HL-60 (cell line): ENCODE measurements around the gene CDKL2.

Experiments used
- DNase-seq, 2 experiments: peaks; one replicate each; pipeline ENCODE4 v3.0.0-alpha.2; 2010 to 2020; ENCODE audit warnings: low read depth in 1 of 2, low spot score in 1 of 2
- H3K27ac ChIP-seq: fragments of 250-450 bp; sonication (Bioruptor Pico); replicated peaks from 2 replicates; pipeline ENCODE4 v1.5.1; 2020; ENCODE audit warnings: mild to moderate bottlenecking, moderate library complexity
- H3K27me3 ChIP-seq: fragments of 250-450 bp; sonication (Bioruptor Pico); 2 replicates; pipeline ENCODE4 v1.5.1; 2021; ENCODE audit warnings: mild to moderate bottlenecking, moderate library complexity; ENCODE audit not compliant: insufficient read depth, poor library complexity, severe bottlenecking
- H3K4me3 ChIP-seq: replicated peaks from 2 replicates; pipeline ENCODE4 v1.5.1; 2011; ENCODE audit warnings: mild to moderate bottlenecking, control low read depth, low read length; ENCODE audit not compliant: insufficient read depth
- GABPA ChIP-seq: IDR thresholded peaks from 2 replicates; pipeline ENCODE4 v1.6.1; 2012; ENCODE audit warnings: low read depth
- POLR2AphosphoS5 ChIP-seq: IDR thresholded peaks from 2 replicates; pipeline ENCODE4 v1.6.1; 2012; ENCODE audit warnings: low read depth
- SPI1 ChIP-seq: IDR thresholded peaks from 2 replicates; pipeline ENCODE4 v1.6.1; 2012; ENCODE audit warnings: low read depth, mild to moderate bottlenecking, borderline replicate concordance
- TF ChIP-seq, protein P1 (sequence below): IDR thresholded peaks from one replicate; pipeline ENCODE4 v1.5.1; 2011; ENCODE audit warnings: low read length, control low read depth, inconsistent platforms; ENCODE audit not compliant: insufficient read depth
- TF ChIP-seq, protein P2 (sequence below): IDR thresholded peaks from 2 replicates; pipeline ENCODE4 v1.6.1; 2012; ENCODE audit warnings: low read depth; ENCODE audit not compliant: insufficient replicate concordance

Gene CDKL2

DNA sequence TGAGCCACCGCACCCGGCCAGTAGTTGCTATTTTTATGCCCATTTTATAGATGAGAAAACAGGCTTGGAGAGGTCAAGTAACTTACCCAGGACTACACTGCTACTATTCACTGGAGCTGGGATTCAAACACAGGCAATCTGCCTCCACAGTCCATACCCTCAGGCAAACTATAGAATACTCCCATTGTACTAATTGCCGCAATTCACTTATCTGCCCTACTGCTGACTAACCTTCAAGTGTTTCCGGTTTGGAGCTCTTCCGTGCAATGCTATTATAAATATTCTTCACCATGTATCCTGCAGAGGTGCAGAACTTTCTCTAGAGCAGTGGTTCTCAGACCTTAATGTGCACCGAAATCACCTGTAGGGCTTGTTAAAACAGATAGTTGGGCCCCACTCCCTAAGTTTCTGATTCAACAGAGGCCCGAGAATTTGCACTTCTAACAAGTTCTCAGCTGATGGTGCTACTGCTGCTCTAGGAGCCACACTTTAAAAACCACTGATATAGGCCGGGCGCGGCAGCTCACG is 44.7 kb upstream of the CDKL2 start:
- TF ChIP-seq POLR2AphosphoS5 = no peak
- no peak for DNase-seq
- Histone ChIP-seq H3K27ac (no peak overlapping the region), H3K4me3 (no peak overlapping the region), H3K27me3 (no peaks in the 10 kb centered on the region)

DNA sequence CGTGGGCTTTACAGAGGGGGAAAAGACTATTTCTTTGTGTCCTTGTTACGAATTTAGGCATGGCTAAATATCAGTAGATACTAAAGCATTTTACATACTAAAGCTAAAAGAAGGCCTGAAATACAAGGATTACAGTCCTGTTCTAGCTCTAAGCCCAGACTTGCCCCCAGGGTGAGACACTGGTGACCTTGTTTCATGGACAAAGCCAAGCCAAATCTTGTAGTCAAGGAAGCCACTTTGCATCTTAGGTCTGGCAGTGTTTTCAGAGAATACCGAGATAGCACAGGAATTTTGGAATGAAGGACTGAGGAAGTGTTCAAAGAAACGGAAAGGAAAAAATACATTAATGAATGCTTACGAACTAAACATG is 43.6 kb upstream of the CDKL2 start:
- DNase-seq = no peak
- Histone ChIP-seq H3K4me3 (peak overlapping the region; percentile 96), H3K27ac (peak overlapping the region; percentile 89), H3K27me3 (no peaks in the 10 kb centered on the region)
- TF ChIP-seq POLR2AphosphoS5 = no peak
- TF ChIP-seq SPI1 = no peak
- TF ChIP-seq, protein P1, sequence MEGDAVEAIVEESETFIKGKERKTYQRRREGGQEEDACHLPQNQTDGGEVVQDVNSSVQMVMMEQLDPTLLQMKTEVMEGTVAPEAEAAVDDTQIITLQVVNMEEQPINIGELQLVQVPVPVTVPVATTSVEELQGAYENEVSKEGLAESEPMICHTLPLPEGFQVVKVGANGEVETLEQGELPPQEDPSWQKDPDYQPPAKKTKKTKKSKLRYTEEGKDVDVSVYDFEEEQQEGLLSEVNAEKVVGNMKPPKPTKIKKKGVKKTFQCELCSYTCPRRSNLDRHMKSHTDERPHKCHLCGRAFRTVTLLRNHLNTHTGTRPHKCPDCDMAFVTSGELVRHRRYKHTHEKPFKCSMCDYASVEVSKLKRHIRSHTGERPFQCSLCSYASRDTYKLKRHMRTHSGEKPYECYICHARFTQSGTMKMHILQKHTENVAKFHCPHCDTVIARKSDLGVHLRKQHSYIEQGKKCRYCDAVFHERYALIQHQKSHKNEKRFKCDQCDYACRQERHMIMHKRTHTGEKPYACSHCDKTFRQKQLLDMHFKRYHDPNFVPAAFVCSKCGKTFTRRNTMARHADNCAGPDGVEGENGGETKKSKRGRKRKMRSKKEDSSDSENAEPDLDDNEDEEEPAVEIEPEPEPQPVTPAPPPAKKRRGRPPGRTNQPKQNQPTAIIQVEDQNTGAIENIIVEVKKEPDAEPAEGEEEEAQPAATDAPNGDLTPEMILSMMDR = no peak
- TF ChIP-seq GABPA = no peak
- TF ChIP-seq, protein P2, sequence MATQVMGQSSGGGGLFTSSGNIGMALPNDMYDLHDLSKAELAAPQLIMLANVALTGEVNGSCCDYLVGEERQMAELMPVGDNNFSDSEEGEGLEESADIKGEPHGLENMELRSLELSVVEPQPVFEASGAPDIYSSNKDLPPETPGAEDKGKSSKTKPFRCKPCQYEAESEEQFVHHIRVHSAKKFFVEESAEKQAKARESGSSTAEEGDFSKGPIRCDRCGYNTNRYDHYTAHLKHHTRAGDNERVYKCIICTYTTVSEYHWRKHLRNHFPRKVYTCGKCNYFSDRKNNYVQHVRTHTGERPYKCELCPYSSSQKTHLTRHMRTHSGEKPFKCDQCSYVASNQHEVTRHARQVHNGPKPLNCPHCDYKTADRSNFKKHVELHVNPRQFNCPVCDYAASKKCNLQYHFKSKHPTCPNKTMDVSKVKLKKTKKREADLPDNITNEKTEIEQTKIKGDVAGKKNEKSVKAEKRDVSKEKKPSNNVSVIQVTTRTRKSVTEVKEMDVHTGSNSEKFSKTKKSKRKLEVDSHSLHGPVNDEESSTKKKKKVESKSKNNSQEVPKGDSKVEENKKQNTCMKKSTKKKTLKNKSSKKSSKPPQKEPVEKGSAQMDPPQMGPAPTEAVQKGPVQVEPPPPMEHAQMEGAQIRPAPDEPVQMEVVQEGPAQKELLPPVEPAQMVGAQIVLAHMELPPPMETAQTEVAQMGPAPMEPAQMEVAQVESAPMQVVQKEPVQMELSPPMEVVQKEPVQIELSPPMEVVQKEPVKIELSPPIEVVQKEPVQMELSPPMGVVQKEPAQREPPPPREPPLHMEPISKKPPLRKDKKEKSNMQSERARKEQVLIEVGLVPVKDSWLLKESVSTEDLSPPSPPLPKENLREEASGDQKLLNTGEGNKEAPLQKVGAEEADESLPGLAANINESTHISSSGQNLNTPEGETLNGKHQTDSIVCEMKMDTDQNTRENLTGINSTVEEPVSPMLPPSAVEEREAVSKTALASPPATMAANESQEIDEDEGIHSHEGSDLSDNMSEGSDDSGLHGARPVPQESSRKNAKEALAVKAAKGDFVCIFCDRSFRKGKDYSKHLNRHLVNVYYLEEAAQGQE = no peak

DNA sequence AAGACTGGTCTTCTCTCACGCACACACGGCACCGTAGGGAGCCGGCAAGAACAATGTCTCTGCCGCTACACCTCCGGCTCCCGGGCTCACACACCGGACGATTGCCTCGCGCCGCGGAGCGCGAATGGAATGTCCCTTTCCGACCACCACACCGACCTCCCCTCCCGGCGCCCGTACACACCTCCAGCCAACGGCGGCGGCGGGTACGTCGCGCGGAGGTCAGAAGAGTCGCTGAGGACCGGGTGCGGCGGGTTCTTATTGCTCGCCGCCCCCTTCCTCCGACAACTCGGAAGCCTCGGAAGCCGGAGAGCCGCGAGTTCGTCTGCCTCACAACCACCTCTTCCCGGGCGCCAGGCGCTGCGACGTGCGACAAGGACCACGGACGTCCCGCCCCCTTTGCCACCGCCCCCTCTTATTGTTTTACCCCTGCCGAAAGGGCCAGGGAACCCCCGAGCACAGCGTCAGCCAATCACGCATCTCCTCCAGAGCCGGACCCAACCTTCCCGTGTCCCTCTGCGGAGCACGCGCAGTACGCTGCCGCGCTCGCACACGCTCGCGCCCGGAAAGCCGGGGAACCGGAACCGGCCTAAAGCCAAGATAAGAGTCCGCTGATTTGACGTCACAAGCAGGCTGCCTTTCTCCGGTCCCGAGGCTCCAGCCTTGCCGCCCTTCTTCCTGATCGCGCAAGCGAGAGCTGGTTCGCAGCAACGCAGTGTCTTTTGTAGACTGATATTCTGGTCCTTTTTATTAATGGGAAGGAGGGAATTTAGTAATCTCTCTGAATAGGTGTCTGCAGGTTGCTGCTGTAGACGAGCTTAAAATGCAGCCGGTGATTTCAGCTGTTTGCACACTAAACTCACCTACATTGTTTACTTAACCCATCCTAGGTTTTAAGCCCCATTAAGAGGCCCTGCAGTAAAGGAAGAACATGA is 43.0 kb upstream of the CDKL2 start, which contains the start of gene G3BP2:
TSS of gene G3BP2 (minus strand) at position 385 of the 932 bp plus-strand sequence. CDS start 11,386 bp downstream, outside the sequence.
- H3K27ac ChIP-seq = peak within 1 kb of the TSS; percentile 89
- DNase-seq = peak; percentile 94 to 99
- TF ChIP-seq, protein P1 = no peak
- TF ChIP-seq GABPA = peak; percentile 71
- peak; percentile 76 for TF ChIP-seq POLR2AphosphoS5
- TF ChIP-seq, protein P2 = peak; percentile 55
- no peak; the same call in 1 of the 2 replicates for TF ChIP-seq SPI1
- peak within 1 kb of the TSS; percentile 96 for H3K4me3 ChIP-seq
- H3K27me3 ChIP-seq = no peaks in the 10 kb centered on the region

DNA sequence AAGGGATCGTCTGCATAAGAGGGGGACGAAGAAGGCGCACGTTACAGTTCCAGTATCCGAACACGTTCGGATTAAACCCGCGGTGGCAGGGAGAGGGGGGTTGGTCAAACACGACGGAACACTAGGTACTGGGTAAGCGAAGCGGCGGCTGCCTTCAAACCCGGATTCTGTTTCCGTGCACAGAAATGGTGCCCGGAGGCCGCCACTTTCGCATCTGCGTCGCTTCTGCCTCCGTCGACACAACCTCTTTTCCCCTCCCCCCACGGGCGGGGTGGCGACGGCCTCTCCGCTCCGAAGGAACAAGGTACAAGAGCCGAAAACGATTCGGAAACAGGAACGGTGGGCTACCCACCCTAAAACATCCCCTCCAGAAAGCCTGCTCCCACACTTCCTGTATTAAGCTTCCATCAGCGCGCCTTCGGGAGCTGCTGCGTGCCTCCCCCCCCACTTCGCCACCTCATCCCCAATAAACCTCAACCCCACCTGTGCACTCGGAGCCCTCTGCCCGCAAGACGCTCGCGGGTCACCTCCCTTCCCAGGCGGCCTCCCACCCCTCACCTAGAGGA is 42.2 kb upstream of the CDKL2 start:
- no peaks in the 10 kb centered on the region for H3K27me3 ChIP-seq
- H3K27ac ChIP-seq = peak overlapping the region; percentile 89
- peak; percentile 39 to 68 for DNase-seq
- peak overlapping the region; percentile 96 for H3K4me3 ChIP-seq
- TF ChIP-seq, protein P1 = no peak
- TF ChIP-seq GABPA (no peak; the same call in 1 of the 2 replicates), POLR2AphosphoS5 (peak; percentile 39; the same call in 1 of the 2 replicates), SPI1 (peak; percentile 63)
- TF ChIP-seq, protein P2 = no peak
